UCSD-AML1 (cell line): ENCODE data around the gene CLSTN1.

Source experiments
- DNase-seq: peaks from one replicate; lab custom pipeline; 2025; ENCODE audit not compliant: unreplicated experiment; lab: John Stamatoyannopoulos, UW

The CLSTN1 gene

DNA sequence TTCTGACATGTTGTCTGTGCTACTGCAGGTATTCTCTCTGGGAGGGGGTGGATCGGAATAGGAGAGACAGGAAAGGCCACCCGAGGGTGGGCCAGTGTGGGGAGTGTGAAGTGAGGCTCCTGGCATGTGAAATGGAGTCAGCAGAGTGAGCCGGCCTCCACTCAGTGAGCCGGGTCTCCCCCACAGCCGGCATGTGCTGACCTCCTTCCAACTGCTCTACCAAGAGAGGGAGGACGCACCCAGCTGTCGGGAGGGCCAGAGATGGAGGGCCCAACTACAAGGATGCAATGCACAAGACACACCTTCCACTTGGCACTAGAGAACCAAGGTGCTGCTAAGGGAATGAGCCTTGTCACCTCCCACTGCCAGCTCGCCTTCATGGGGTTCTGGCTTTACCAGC lies 28.2 kb upstream of the CLSTN1 start:
- no peak for DNase-seq

DNA sequence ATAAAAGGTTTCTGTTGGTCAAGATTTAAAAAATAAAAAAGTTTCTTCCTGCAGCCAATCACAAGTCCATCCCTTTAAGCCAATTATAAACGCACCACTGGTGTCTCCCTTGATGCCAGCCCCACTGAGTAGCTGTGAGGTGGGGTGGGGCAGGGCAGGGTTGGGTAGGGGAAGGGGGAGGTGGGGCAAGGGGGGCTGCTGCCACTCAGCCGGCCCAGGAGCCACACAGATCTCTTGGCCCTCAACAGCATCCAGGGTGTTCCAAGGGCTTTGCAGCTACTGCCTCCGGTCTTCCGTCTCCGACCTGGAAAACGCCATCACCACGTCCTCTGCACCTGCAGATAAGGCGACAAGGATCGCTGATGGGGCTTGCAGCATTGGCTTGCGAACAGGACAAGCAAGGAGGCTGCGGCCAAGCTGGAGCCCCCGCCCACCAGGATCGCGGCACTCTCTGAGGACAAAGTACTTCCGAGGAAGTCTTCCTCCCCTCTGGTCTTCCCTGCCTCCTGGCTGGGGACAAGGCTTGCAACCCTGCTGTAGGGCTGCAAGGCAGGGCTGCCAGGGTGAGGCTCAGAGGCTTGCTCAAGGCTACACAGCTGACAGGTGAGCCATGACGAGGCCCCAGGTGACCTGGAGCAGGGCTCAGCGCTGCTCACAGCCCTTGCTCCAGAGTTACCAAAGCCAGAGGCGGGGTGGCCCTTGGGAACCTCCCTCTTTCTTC lies 26.8 kb upstream of the CLSTN1 start:
- no peak for DNase-seq

DNA sequence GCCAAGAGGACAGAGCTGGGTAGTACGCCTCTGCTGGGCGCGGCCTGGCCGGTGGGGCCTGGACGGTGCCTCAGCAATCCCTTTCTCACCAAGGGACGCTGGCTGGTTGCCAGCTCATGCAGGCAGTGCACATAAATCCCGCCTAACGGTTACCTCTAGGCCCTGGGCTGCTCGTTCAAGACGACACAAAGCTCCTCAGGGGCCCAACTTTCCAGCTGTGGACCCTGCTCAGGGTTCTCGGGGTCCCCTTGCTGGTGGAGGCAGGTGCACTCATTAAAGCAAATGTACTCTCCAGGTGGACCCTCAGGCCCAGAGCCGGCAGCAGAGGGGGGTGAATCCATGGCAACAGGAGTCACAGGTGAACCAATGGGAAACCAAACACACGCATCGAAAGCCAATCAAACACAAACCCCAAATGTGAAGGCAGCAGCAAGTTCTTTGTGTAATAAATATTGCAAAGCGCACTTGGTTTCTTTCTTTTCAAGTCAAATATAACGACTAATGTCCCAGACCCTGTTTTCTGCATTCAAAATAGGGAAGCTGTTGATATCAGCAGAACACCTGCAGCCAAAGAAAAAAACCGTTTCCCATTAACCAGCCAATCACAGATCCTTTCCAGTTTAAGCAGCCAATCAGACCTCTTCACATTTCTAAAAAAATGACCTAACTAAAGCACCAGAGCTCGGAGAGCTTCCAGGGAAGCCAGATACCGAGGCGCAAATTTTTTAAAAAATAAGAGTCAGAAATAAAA lies 26.1 kb upstream of the CLSTN1 start:
- DNase-seq: no peak

DNA sequence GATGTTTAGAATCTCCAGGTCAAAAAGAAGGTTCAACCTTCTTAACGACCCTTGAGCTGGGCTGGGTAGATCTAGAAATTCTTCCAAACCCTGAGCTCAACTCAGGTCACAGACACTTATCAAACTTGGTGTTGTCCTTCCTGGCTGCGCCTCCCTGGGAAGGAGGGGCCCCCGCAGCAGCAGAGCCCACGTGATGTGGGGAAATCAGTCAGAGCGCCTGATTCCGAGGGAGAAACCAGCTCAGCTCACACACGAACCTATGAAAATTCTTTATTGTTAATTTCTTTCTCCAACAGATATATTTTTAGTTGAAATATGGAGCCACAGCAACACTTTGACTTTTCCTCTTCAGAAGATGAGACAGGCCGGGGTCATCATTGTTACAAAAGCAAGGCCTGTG lies 24.3 kb upstream of the CLSTN1 start:
- no peak for DNase-seq

DNA sequence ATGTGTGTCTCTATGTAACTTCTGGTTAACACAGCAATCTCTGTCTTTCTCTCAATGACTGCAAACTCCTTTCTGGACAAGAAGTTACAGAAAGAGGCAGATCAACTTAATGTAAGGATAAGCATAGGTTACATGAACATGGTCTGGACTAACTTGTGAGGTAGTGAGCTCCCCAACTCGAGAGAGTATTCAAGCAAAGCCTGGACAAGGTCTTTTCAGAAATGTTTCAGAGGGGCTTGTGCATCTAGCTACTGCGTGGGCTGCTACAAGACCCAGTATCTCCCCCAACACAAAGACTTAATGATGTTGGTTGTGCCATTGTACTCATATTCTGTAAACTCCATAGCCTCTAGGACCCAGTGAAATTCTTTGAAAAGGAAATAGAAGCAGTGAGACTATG lies 23.5 kb upstream of the CLSTN1 start:
- no peak for DNase-seq

DNA sequence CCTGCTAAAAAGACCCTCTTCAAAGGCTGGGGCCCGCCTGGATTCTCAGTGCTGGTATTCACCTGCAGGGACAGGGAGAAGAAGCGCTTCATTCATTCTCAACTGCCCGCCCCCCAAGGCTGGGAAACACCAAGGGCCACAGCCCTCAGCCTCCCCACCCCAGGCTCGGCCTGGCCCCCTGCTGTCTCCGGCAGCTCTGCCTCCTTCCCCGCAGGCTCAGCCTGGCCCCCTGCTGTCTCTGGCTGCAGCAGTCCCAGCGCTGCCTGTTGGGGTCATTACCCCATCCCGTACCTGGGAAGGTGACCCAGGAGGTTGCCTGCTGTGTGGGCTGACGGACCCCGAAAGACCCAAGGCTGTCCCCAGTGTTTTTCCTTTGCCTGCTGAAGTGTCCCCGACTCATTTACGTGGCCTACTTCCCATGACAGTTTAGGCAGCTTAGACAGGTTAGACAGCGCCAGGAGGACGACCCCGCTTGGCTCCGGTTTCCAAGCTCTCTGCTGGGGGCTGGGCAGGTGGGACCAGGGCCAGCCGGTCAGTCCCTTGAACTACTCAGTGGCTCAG lies 22.9 kb upstream of the CLSTN1 start:
- no peak for DNase-seq

DNA sequence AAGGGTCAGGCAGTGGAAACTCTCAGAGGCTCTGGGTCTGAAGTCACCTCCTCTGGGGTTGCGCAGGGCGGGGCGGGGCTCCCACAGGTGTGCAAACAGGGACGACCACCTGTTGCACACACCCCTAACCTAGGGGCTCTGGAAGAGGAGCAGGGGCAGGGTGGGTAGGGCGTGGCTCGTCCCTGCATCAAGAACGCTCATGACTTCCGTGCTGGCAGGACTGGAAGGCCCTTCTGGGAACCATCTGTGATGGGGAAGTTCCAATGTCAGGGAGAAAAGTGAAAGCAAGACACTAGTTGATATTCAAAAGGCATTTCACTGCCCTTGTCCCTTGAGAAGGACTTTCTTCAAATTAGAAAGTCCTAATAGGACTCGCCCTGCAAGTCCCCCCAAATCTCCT lies 22.1 kb upstream of the CLSTN1 start:
- no peak for DNase-seq

DNA sequence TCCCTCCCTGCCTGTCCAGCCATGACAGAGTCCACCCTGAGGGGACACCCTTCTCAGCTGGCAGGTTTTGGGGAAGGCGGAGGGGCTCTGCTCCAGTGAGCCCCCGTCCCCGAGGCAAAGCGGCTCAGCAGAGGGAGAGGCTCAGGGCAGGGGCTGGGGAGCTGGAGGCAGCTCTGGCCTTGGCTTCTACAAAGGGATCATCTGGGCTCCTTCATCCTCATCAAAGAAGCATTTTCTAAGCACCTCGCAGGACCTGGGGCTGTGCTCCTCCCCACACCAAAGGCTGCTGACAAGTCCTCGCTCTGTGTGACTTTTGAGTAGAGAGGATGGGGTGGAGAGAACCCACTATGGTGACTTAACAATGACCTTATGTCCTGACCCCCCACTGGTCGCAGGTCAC lies 21.0 kb upstream of the CLSTN1 start:
- DNase-seq: no peak

DNA sequence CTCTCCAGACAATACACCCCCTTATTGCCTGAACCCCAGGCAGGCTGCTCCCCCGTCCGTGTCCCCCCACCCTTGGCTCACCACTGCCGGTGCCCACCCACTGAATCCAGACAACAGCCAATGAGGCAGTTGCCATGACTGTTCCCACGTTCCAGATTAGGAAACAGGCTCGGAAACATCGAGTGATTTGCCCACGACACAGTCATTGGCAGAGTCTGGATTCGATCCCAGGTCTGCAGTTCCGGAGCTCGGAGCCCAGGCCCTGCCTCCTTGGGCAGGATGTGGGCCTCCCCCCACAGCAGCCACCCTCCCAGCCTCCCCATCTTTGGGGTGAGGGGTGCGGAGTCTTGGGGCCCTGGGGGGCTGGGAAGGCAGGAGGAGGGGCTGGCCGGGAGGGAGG lies 20.3 kb upstream of the CLSTN1 start:
- no peak for DNase-seq

DNA sequence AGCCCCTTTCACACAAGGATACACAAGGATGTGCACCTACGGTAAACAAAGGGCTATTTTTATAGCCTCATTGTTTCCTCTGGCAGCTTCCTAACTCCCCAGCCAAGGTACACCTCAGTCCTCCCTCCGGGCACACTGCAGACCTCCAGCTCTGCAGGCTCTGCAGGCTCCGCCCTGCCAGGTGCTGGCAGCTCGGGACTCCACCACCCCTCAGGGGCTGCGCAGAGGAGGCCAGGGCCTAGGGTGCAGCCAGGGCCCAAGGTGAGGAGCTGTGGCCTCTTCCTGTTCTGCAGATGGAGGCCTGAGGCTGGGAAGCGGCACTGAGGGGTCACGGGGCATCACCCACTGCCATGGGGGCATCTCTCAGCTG lies 19.8 kb upstream of the CLSTN1 start:
- no peak for DNase-seq

DNA sequence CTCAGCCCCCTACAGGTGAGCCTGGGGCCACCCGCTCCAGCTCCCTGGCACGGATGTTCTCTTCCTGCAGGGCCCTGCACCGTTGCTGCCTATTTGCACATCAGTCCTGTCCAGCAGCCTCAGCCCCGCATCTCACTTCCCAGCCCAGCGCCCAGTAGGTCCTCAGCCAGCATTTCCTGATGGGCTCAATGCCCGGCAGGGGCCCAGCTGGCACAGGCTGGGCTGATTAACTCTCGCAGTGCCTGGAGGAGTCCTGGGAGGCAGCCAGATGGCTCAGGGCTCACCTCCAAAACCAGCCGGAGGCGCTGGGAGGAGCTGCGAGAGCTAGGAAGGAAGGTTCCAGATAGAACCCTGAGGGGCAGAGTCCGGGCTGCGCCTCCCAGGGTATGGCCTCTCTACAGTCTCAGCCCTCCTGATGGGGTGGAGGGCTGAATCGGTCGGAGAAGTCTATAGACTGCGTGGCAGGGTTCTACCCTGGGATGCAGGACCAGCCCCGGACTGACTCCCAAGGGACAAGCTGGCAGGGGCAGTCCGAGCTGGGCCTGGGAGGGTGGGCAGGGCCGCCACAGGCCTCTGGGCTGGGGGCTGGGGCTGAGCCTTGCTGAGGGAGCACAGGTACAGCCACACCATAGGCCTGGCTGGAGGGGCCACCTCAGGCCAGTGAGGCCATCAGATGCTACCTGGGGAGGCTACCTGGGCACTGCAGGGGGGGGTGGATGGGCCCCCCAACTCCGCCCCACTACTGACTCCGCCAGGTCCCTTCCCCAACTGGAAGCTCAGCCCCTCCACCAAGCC lies 19.2 kb upstream of the CLSTN1 start:
- DNase-seq: no peak

DNA sequence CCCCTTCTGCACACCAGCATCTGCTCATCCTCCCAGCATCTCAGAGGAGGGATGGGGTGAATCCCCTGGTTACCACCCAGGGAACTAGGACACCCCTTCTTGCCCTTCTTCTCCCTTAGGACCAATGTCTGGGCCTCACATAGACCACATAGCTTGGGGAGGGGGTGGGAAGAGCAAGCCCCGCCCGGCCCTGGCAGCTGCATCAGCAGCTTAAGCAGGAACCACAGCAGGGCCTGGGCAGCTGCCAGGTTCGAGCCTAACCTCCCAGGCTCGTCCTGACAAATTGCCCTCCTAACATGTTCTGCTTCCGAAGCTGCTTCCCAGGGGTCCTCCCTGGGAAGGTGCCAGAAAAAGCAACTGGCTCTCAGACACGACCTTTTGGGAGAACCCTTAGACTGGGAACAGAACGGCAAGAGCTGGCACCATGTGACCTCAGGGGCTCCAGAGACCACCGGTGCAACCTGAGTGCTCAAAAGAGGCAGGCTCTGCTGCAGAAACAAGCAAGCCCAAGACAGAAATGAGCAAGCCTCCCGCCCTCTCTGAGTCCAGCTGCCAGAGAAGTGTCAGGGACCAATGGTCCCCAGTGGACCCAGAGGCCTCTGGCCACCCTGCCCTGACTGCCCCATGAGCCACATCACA lies 18.4 kb upstream of the CLSTN1 start:
- no peak for DNase-seq

DNA sequence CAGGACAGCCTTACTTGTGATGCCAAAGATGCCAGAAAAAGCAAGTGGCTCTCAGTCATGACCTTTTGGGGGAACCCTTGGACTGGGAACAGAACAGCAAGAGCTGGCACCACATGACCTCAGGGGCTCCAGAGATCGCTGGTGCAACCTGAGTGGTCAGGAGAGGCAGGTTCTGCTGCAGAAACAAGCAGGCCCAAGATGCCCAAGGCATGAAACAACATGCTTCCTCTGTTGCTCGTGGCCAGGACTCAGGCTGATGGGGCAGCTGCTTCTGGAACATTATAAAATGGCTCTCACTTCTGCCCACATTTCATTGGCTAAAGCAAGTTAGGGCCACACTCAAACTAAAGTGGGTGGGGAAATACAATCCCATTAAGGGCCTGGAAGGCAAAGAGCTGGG lies 17.7 kb upstream of the CLSTN1 start:
- no peak for DNase-seq

DNA sequence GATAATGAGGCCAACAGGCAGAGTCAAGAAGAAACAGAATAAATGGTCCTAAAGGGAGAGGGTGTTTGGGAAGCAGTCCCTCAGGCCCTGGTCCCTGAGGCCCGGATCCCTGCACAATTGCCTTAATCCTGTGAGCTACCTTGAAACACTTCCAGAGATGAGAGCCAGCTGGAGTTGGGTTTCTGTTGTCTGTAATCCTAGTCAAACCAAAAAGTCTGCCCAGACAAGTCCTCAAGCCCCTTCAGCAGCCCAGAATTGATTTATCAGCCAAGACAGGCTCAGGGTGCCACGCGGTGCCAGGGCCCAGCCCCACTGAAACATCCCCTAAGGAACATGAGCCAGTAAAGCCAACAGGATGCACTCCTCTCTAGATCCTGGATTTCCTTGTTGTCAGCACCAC lies 16.4 kb upstream of the CLSTN1 start:
- no peak for DNase-seq

DNA sequence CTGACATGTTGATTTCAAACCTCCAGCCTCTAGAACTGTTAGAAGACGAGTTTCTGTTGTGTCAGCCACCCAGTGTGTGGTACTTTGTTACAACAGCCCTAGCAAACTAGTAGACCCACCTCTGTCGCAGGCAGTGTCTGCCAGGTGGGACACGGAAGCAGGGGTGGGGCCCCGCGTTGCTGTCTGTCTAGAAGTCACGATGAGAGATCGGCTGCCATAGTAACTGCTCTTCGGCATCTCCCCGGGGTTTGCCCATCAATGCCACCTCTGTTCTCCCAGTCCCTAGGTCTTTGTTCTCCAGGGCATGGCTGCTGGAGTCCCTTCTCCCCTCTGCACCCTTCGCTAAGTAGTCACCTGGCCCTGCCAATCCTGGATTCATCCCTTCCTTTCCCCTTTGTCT lies 15.2 kb upstream of the CLSTN1 start:
- no peak for DNase-seq

DNA sequence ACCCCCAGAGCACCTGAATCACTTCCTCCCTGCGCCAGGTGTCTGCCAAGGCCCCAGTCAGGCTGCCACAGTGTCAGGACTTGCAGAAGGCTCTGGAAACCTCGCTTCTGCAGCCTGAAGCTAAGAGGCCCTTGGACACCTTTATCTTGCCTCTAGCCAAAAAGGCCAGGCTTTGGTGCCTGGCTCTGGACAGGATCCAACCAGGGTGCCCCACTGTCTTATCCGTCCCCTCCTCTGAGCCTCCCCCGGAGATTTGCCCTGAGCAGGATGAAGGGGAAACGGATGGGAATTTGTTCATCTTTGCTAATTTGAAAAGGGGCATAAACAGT lies 12.8 kb upstream of the CLSTN1 start:
- no peak for DNase-seq

DNA sequence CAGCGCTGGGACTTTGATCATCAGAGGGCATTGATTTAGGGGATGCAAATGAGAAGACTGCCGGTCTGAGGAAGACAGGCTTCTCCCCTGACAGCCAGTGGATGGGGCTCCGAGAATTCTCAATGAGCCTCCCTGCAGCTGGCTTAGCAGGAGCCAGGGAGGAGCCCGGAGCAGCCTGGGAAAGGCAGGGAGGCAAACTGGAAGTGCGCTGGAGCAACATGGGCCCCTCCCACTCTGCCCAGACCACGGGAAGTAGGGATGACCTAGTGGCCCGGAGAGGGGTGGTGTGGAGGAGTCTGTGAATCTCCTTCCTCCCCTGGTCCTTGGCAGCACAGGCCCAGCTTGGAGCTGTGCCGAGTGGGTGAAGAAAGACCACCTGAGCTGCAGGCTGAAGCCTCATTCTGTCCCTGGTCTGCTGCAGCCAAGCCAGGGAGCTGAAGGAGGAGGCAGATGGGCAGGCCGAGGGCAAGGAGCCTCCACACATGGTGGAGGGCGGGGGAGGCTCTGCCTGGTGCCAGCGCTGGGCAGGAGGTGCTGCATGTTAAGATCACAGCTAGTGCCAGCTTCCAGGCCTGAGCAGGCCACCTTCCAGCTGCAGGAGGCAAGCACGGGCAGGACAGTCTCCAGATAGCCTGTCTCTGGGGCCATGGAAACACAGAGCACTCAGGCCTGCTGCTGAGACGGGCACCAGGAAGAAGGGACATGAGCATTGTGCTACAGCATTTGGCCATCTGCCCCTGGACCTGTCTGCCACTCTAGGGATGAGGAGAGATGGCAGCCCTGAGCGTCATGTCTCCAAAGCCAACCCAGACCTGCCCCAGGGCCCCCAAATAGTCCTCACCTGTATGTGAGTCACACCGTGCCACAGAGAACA lies 12.2 kb upstream of the CLSTN1 start:
- DNase-seq: no peak

DNA sequence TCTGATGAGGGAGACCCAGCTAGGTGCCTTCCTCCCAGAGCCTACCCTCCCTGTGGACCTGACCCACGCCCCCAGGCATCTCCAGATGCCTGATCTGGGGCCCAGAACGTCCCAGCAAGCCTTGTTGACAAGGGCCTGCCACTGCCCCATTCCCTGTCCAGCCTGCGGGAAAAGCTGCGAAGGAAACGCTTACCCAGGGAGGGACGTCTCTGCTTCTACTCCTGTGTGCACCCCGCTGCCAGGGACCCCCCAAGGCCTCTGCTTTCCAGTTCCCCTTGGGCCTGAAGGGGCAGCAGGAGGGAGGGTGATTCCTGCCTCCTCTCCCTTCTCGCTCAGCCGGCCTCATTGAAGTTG lies 11.6 kb upstream of the CLSTN1 start:
- DNase-seq: no peak

DNA sequence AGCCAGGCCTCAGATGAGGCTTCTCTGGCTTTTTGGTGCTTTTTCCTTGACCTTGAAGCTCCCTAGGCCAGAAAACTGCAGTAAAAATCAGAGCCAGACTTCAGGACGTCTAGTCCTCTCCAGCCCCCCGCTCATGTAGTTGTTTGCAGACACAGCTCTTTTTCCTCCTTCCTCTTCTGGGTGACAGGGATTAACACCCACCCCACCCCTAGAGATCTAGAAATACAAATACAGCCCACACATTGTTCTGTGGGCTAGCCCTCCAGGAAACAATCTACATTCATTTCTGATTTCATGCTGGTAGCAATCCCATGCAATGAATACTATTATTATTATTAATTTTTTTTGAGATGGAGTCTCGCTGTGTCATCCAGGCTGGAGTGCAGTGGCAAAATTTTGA lies 9.9 kb upstream of the CLSTN1 start:
- no peak for DNase-seq

DNA sequence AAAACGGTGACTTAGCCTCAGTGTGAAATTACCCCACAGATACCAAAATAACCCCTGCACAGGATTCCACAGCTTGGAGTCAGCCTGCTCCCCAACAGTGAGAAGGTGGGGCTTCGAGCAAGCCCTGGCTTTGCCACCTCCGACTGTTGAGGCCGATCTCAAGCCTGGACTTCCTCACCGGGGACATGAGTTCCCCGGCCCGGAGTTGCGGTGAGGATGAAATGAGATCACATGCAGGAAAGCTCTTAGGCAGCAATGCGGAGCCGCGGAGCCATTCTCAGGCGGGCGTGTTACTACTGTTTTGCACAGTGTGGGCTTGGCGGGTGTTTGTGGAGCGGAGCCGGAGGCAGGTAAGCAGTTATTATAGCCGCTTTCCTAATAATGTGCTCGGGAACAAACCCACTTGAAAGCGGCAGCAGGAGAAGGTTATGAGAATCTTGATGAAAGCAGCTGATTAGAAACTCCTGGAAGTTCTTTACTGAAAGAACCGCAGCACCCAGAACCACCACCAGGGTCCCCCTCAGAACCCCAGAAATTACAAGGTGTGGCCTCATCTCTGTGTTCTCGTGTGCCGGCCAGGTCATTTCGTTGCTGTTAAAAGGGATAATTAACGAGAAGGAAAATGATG lies 3.9 kb upstream of the CLSTN1 start:
- DNase-seq: no peak
